Trophoblast cell (in vitro differentiated cells and primary cell): ENCODE data around the gene PIK3R3.

Source experiments
- DNase-seq, 2 donors: peaks; one replicate each; pipeline ENCODE4 v3.0.0-alpha.2; 2016
- H2AFZ ChIP-seq: 2 replicates; pipeline ENCODE4 v1.6.1; 2013; ENCODE audit warnings: low read length, moderate library complexity, mild to moderate bottlenecking; ENCODE audit not compliant: insufficient read depth, poor library complexity
- H2AK5ac ChIP-seq: 2 replicates; pipeline ENCODE4 v1.6.1; 2013; ENCODE audit warnings: mild to moderate bottlenecking, low read length
- H2BK120ac ChIP-seq: 2 replicates; pipeline ENCODE4 v1.6.1; 2013; ENCODE audit warnings: low read length, mild to moderate bottlenecking, moderate library complexity; ENCODE audit not compliant: insufficient read depth, poor library complexity
- H2BK12ac ChIP-seq: 2 replicates; pipeline ENCODE4 v1.6.1; 2013; ENCODE audit warnings: mild to moderate bottlenecking, low read length, moderate library complexity
- H2BK5ac ChIP-seq: 2 replicates; pipeline ENCODE4 v1.6.1; 2013; ENCODE audit warnings: low read length, low read depth, moderate library complexity, mild to moderate bottlenecking; ENCODE audit not compliant: poor library complexity
- H3K14ac ChIP-seq: 2 replicates; pipeline ENCODE4 v1.6.1; 2013; ENCODE audit warnings: mild to moderate bottlenecking, low read length
- H3K18ac ChIP-seq: 2 replicates; pipeline ENCODE4 v1.6.1; 2013; ENCODE audit warnings: mild to moderate bottlenecking, low read length
- H3K23ac ChIP-seq: 2 replicates; pipeline ENCODE4 v1.6.1; 2013; ENCODE audit warnings: low read length
- H3K27ac ChIP-seq: 2 replicates; pipeline ENCODE4 v1.5.1; 2013; ENCODE audit warnings: low read depth, mild to moderate bottlenecking, inconsistent platforms, low read length, moderate library complexity
- H3K27me3 ChIP-seq: 2 replicates; pipeline ENCODE4 v1.6.1; 2013; ENCODE audit warnings: inconsistent platforms, mild to moderate bottlenecking, low read length, moderate library complexity; ENCODE audit not compliant: insufficient read depth
- H3K36me3 ChIP-seq, 2 experiments: 1 replicate in 1 of 2; 2 replicates in 1 of 2; pipeline ENCODE4 v1.6.1; 2013; ENCODE audit warnings: low read length in 2 of 2, mild to moderate bottlenecking in 2 of 2, moderate library complexity in 1 of 2; ENCODE audit not compliant: insufficient read depth in 2 of 2, control insufficient read depth in 1 of 2
- H3K4ac ChIP-seq: 2 replicates; pipeline ENCODE4 v1.6.1; 2013; ENCODE audit warnings: low read depth, mild to moderate bottlenecking, low read length, moderate library complexity
- H3K4me1 ChIP-seq, 2 experiments: 1 replicate in 1 of 2; 2 replicates in 1 of 2; pipeline ENCODE4 v1.6.1; 2013; ENCODE audit warnings: low read length in 2 of 2, mild to moderate bottlenecking in 2 of 2, moderate library complexity in 1 of 2; ENCODE audit not compliant: insufficient read depth in 2 of 2, control insufficient read depth in 1 of 2
- H3K4me2 ChIP-seq: 2 replicates; pipeline ENCODE4 v1.6.1; 2013; ENCODE audit warnings: inconsistent platforms, mild to moderate bottlenecking, low read length, moderate library complexity
- H3K4me3 ChIP-seq: 2 replicates; pipeline ENCODE4 v1.5.1; 2013; ENCODE audit warnings: mild to moderate bottlenecking, low read depth, low read length, inconsistent platforms
- H3K79me1 ChIP-seq: one replicate; pipeline ENCODE4 v1.6.1; 2013; ENCODE audit warnings: low read length
- H3K79me2 ChIP-seq: 2 replicates; pipeline ENCODE4 v1.6.1; 2013; ENCODE audit warnings: low read length, mild to moderate bottlenecking; ENCODE audit not compliant: control insufficient read depth, insufficient read depth, poor library complexity
- H3K9ac ChIP-seq: 2 replicates; pipeline ENCODE4 v1.6.1; 2013; ENCODE audit warnings: mild to moderate bottlenecking, low read length
- H3K9me3 ChIP-seq: 2 replicates; pipeline ENCODE4 v1.6.1; 2013; ENCODE audit warnings: low read depth, mild to moderate bottlenecking, control low read depth, inconsistent platforms, low read length; ENCODE audit not compliant: insufficient read depth
- H4K12ac ChIP-seq: 2 replicates; pipeline ENCODE4 v1.6.1; 2013; ENCODE audit warnings: low read depth, mild to moderate bottlenecking, low read length, moderate library complexity
- H4K8ac ChIP-seq: 2 replicates; pipeline ENCODE4 v1.6.1; 2013; ENCODE audit warnings: low read depth, mild to moderate bottlenecking, low read length, moderate library complexity
- H4K91ac ChIP-seq: one replicate; pipeline ENCODE4 v1.6.1; 2013; ENCODE audit warnings: low read depth, mild to moderate bottlenecking, low read length, moderate library complexity
- WGBS: extraction: QIAGEN DNeasy Blood & Tissue Kit; methylation state at CpG from one replicate; pipeline ENCODE4 v1.1.7; 2013; ENCODE audit warnings: missing lambda C conversion rate; ENCODE audit not compliant: insufficient read length, insufficient coverage; ENCODE audit errors: extremely low coverage; 5-methylcytosine and 5-hydroxymethylcytosine counted together

Gene PIK3R3

GRCh38 chr1:46027788-46028573 is 104.4 kb downstream of the PIK3R3 start:
- H4K91ac ChIP-seq, result no peak overlapping the region
- H3K9ac ChIP-seq, result no peak overlapping the region
- no peak for DNase-seq
- no CpG with 5 or more reads among the region's 8 CpGs for WGBS
- H3K36me3 ChIP-seq, result peaks cover 55 to 65% of the 10 kb centered on the region in 2 experiments
- H3K4ac ChIP-seq, result no peak overlapping the region
- no peak overlapping the region for H2BK120ac ChIP-seq
- H4K12ac ChIP-seq, result no peak overlapping the region
- no peak overlapping the region for H3K23ac ChIP-seq
- no peak overlapping the region for H2AK5ac ChIP-seq
- H3K4me2 ChIP-seq, result no peak overlapping the region
- no peaks in the 10 kb centered on the region for H3K27me3 ChIP-seq
- H3K79me1 ChIP-seq, result no peaks in the 10 kb centered on the region
- no peaks in the 10 kb centered on the region for H3K4me1 ChIP-seq
- H3K27ac ChIP-seq, result no peak overlapping the region
- no peak overlapping the region for H2AFZ ChIP-seq
- H3K18ac ChIP-seq, result no peak overlapping the region
- no peak overlapping the region for H3K4me3 ChIP-seq
- H2BK5ac ChIP-seq, result no peak overlapping the region
- no peak overlapping the region for H4K8ac ChIP-seq
- H3K9me3 ChIP-seq, result peaks cover 4% of the 10 kb centered on the region
- H3K14ac ChIP-seq, result no peak overlapping the region
- no peaks in the 10 kb centered on the region for H3K79me2 ChIP-seq
- H2BK12ac ChIP-seq, result no peak overlapping the region

GRCh38 chr1:46026531-46026930 is 105.9 kb downstream of the PIK3R3 start:
- WGBS, result no CpG with 5 or more reads among the region's 3 CpGs
- Histone ChIP-seq H2BK12ac (no peak overlapping the region), H3K4me2 (no peak overlapping the region), H3K4me3 (no peak overlapping the region), H4K12ac (no peak overlapping the region), H4K8ac (no peak overlapping the region), H3K27me3 (no peaks in the 10 kb centered on the region), H3K18ac (no peak overlapping the region), H3K9ac (no peak overlapping the region), H3K4ac (no peak overlapping the region), H2BK120ac (no peak overlapping the region), H3K14ac (no peak overlapping the region), H3K79me1 (no peaks in the 10 kb centered on the region), H3K23ac (no peak overlapping the region), H2AK5ac (no peak overlapping the region), H2AFZ (no peak overlapping the region), H3K36me3 (peaks cover 56 to 68% of the 10 kb centered on the region in 2 experiments), H3K4me1 (no peaks in the 10 kb centered on the region), H4K91ac (no peak overlapping the region), H2BK5ac (no peak overlapping the region), H3K79me2 (no peaks in the 10 kb centered on the region), H3K27ac (no peak overlapping the region), H3K9me3 (peaks cover 4% of the 10 kb centered on the region)
- no peak for DNase-seq

GRCh38 chr1:46021046-46021996 is 111.1 kb downstream of the PIK3R3 start:
- Histone ChIP-seq H3K9ac (no peak overlapping the region), H3K36me3 (peaks cover 28 to 33% of the 10 kb centered on the region in 2 experiments), H3K79me2 (no peaks in the 10 kb centered on the region), H4K8ac (no peak overlapping the region), H3K79me1 (no peaks in the 10 kb centered on the region), H2BK5ac (no peak overlapping the region), H3K23ac (no peak overlapping the region), H2AK5ac (no peak overlapping the region), H2AFZ (no peak overlapping the region), H3K27me3 (no peaks in the 10 kb centered on the region), H3K14ac (no peak overlapping the region), H2BK120ac (no peak overlapping the region), H4K91ac (no peak overlapping the region), H3K27ac (no peak overlapping the region), H3K9me3 (peaks cover 7% of the 10 kb centered on the region), H3K4me3 (no peak overlapping the region), H3K18ac (no peak overlapping the region), H2BK12ac (no peak overlapping the region), H3K4me1 (peaks cover 0 to 5% of the 10 kb centered on the region in 2 experiments), H3K4ac (no peak overlapping the region), H4K12ac (no peak overlapping the region), H3K4me2 (no peak overlapping the region)
- WGBS, result no CpG with 5 or more reads among the region's 2 CpGs
- DNase-seq, result no peak

GRCh38 chr1:46020010-46020409 is 112.4 kb downstream of the PIK3R3 start:
- Histone ChIP-seq H3K27me3 (no peaks in the 10 kb centered on the region), H3K9ac (no peak overlapping the region), H2BK5ac (no peak overlapping the region), H2BK12ac (no peak overlapping the region), H3K4ac (no peak overlapping the region), H4K12ac (no peak overlapping the region), H2BK120ac (no peak overlapping the region), H3K27ac (no peak overlapping the region), H3K23ac (no peak overlapping the region), H4K8ac (no peak overlapping the region), H3K79me1 (no peaks in the 10 kb centered on the region), H3K4me1 (peaks cover 0 to 5% of the 10 kb centered on the region in 2 experiments), H3K36me3 (peaks cover 22 to 29% of the 10 kb centered on the region in 2 experiments), H3K4me2 (no peak overlapping the region), H3K9me3 (peaks cover 7% of the 10 kb centered on the region), H4K91ac (no peak overlapping the region), H2AK5ac (no peak overlapping the region), H3K18ac (no peak overlapping the region), H3K79me2 (no peaks in the 10 kb centered on the region), H3K4me3 (no peak overlapping the region), H2AFZ (no peak overlapping the region), H3K14ac (no peak overlapping the region)
- no peak for DNase-seq
- WGBS, result no CpG with 5 or more reads among the region's 4 CpGs
